Osteoblast (primary cell): ENCODE results near the gene LY6G6D. TPM values are rescaled to one million over a fixed set of nuclear protein-coding genes. Genes with fewer than 3 reads are reported as not detected.

ENCODE experiments used
- DNase-seq: peaks from one replicate; pipeline ENCODE4 v3.0.0; 2011; ENCODE audit warnings: low spot score, mixed read lengths; ENCODE audit not compliant: insufficient read length; ENCODE audit errors: missing footprints
- H2AFZ ChIP-seq: 2 replicates; pipeline ENCODE4 v1.6.0; 2011; ENCODE audit warnings: mild to moderate bottlenecking, low read length
- H3K27ac ChIP-seq: 2 replicates; pipeline ENCODE4 v1.5.1; 2011; ENCODE audit warnings: mild to moderate bottlenecking, low read depth, low read length, moderate library complexity
- H3K27me3 ChIP-seq: 2 replicates; pipeline ENCODE4 v1.6.0; 2012; ENCODE audit warnings: mild to moderate bottlenecking, control low read depth, inconsistent platforms, low read length, moderate library complexity; ENCODE audit not compliant: insufficient read depth
- H3K36me3 ChIP-seq: 2 replicates; pipeline ENCODE4 v1.5.1; 2011; ENCODE audit warnings: mild to moderate bottlenecking, low read length, control low read depth, moderate library complexity; ENCODE audit not compliant: insufficient read depth
- H3K4me1 ChIP-seq: 2 replicates; pipeline ENCODE4 v1.5.1; 2011; ENCODE audit warnings: mild to moderate bottlenecking, low read length, control low read depth, moderate library complexity; ENCODE audit not compliant: insufficient read depth
- H3K4me2 ChIP-seq: 2 replicates; pipeline ENCODE4 v1.6.0; 2011; ENCODE audit warnings: mild to moderate bottlenecking, low read length; ENCODE audit not compliant: insufficient read depth
- H3K4me3 ChIP-seq: fragments of 200-600 bp; sonication (generic); 3 replicates; pipeline ENCODE4 v1.5.1; 2012; ENCODE audit warnings: mild to moderate bottlenecking, low read length, inconsistent platforms; ENCODE audit not compliant: insufficient read depth
- H3K79me2 ChIP-seq: 2 replicates; pipeline ENCODE4 v1.6.0; 2012; ENCODE audit warnings: mild to moderate bottlenecking, low read length, control low read depth, inconsistent platforms; ENCODE audit not compliant: insufficient read depth
- H3K9me3 ChIP-seq: 2 replicates; pipeline ENCODE4 v1.5.1; 2011; ENCODE audit warnings: low read depth, low read length, control low read depth
- H4K20me1 ChIP-seq: 2 replicates; pipeline ENCODE4 v1.6.0; 2012; ENCODE audit warnings: mild to moderate bottlenecking, low read length, control low read depth; ENCODE audit not compliant: insufficient read depth
- total RNA-seq: library from RNA; depleted of rRNA; stranded (reverse); fragments of >200 nt; gene quantifications from 2 replicates; pipeline ENCODE4 v1.2.3, GENCODE V29; 2012
- TF ChIP-seq, protein P1 (sequence below): IDR thresholded peaks from 2 replicates; pipeline ENCODE4 v1.5.1; 2011; ENCODE audit warnings: mild to moderate bottlenecking, low read depth, low read length, moderate library complexity; ENCODE audit errors: extremely low read depth

Gene LY6G6D
- total RNA-seq, 1 donor: not detected

DNA sequence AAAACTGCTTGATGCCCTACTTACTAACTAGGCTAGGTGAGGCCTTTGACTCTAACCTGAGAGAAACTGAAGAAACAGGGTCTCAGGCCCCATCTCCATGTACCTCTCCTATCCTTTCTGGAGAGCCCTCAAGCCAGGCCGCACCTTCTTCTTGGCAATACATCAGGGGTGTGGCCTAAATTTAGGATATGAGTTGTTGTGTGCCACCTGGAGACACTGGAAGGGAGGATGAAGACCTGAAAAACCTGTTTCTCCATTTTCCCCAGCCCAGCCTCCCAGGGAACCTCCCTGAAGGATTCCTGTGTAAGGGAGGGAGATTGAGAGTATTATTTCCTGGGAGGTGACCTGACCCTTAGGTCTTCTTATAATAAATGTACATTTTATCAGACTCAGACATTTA is 3.1 kb downstream of the LY6G6D start:
- Histone ChIP-seq H4K20me1 (no peaks in the 10 kb centered on the region), H3K27me3 (peaks cover 6% of the 10 kb centered on the region), H3K27ac (no peak overlapping the region), H3K4me1 (no peaks in the 10 kb centered on the region), H2AFZ (no peak overlapping the region), H3K4me3 (no peak overlapping the region), H3K4me2 (no peak overlapping the region), H3K36me3 (no peaks in the 10 kb centered on the region), H3K79me2 (no peaks in the 10 kb centered on the region), H3K9me3 (no peaks in the 10 kb centered on the region)
- TF ChIP-seq, protein P1, sequence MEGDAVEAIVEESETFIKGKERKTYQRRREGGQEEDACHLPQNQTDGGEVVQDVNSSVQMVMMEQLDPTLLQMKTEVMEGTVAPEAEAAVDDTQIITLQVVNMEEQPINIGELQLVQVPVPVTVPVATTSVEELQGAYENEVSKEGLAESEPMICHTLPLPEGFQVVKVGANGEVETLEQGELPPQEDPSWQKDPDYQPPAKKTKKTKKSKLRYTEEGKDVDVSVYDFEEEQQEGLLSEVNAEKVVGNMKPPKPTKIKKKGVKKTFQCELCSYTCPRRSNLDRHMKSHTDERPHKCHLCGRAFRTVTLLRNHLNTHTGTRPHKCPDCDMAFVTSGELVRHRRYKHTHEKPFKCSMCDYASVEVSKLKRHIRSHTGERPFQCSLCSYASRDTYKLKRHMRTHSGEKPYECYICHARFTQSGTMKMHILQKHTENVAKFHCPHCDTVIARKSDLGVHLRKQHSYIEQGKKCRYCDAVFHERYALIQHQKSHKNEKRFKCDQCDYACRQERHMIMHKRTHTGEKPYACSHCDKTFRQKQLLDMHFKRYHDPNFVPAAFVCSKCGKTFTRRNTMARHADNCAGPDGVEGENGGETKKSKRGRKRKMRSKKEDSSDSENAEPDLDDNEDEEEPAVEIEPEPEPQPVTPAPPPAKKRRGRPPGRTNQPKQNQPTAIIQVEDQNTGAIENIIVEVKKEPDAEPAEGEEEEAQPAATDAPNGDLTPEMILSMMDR: no peak
- no peak for DNase-seq

DNA sequence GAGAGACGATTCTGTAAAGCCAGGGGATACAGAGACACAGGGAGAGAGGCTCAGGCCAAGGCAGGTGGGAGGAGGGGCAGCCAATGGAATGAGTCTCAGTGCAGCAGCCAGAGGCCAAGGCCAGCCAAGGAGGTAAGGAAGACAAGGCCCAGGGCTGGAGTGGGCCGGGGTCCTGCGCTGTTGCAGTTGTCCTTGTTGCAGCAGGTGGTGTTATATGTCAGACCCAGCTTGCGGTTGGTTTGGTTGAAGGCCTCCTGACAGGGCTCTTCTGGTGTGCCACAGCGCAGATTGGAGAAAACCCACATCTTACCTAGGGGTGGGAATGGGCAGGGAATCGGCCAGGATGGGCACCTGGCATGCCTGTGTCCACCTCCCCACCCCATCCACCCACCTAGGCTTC is 3.9 kb downstream of the LY6G6D start:
- Histone ChIP-seq H3K36me3 (no peaks in the 10 kb centered on the region), H3K4me2 (no peak overlapping the region), H4K20me1 (no peaks in the 10 kb centered on the region), H3K4me3 (no peak overlapping the region), H3K27ac (no peak overlapping the region), H3K4me1 (no peaks in the 10 kb centered on the region), H3K27me3 (peaks cover 5% of the 10 kb centered on the region), H3K79me2 (no peaks in the 10 kb centered on the region), H2AFZ (no peak overlapping the region), H3K9me3 (no peaks in the 10 kb centered on the region)
- no peak for DNase-seq
- TF ChIP-seq, protein P1: no peak

DNA sequence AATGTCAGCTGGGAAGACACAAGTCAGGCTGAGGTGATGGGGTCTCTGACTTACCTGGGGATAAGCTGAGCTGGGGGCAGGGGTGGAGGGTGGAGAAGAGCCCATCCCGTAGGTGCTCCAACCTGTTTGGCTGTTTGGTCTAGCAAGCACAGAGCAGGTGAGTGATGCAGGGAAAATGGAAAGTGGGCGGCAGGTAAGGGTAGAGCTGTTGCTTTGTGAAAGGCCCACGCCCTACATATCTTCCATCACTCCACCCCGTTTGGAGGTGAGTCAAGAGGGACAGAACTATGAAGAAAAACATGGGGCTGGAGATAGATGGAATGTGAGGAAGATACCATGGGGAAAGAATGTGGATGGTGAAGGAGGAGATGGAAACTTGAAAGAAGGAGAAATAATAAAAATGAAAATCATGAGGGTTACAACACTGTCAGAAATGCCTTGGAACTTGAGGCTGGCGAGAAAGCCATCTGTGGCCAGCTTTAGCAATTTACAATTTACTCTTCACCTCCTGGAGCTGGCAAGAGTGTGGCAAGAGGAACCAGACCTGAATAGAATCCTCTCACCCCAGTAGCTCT is 5.1 kb downstream of the LY6G6D start:
- H3K9me3 ChIP-seq: no peaks in the 10 kb centered on the region
- H4K20me1 ChIP-seq: no peaks in the 10 kb centered on the region
- no peaks in the 10 kb centered on the region for H3K79me2 ChIP-seq
- no peaks in the 10 kb centered on the region for H3K27me3 ChIP-seq
- H2AFZ ChIP-seq: no peak overlapping the region
- TF ChIP-seq, protein P1: no peak
- no peak overlapping the region for H3K4me3 ChIP-seq
- no peak overlapping the region for H3K4me2 ChIP-seq
- H3K36me3 ChIP-seq: no peaks in the 10 kb centered on the region
- no peaks in the 10 kb centered on the region for H3K4me1 ChIP-seq
- DNase-seq: no peak
- no peak overlapping the region for H3K27ac ChIP-seq

DNA sequence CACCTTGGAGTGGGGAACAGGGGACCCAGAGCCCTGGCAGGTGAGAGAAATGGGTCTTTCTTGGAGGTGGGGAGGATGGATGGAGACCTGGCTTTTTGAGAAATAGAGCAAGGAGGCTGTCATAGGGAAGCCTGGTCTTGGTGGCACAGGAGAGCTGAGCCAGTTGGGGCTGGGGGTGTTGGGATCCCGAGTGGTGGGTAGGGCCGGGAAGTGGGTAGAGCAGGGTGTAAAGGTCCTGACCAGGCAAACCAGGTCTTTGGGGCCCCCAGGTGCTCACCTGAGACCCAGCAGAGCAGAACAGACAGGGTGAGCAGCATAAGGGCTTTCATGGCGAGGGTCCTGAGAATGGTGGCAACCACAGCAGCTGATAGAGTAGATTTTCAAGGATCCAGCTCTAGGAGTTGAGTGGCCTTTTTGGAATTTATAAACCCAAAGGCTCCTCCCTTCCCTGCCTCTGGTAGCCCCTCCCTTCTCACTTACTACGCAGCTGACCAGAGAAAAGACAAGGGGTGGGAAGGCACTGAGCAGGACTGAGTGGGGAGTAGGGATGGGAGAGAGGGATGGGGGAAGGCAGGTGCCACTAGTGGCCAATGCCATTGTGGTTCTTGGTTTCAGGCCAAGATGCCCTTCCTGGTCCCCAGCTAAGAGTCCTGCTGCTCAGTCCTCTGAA is 6.3 kb downstream of the LY6G6D start, which contains the start of gene LY6G6C:
LY6G6C (minus strand) TSS at position 396 of the 670 bp plus-strand sequence; CDS start at position 329, 67 bp downstream.
- no peak within 1 kb of the TSS for H3K4me2 ChIP-seq
- no peak within 1 kb of the TSS for H2AFZ ChIP-seq
- peaks cover 7% of the 10 kb centered on the region for H3K36me3 ChIP-seq
- no peaks in the 10 kb centered on the region for H3K4me1 ChIP-seq
- H3K27me3 ChIP-seq: no peaks in the 10 kb centered on the region
- H4K20me1 ChIP-seq: no peaks in the 10 kb centered on the region
- no peak within 1 kb of the TSS for H3K4me3 ChIP-seq
- no peaks in the 10 kb centered on the region for H3K9me3 ChIP-seq
- TF ChIP-seq, protein P1: no peak
- no peaks in the 10 kb centered on the region for H3K79me2 ChIP-seq
- no peak within 1 kb of the TSS for H3K27ac ChIP-seq
- peak; percentile 59 for DNase-seq
